Loucy (cell line): ENCODE data around the gene MMP21.
A peak's percentile ranks its signal among the peaks of the same experiment; 100 is the strongest.

Experiments
- H2AFZ ChIP-seq: fragments of 200-600 bp; sonication (generic); 2 replicates; pipeline ENCODE4 v1.6.0; 2016; ENCODE audit warnings: antibody characterized with exemption, mild to moderate bottlenecking, low read length, moderate library complexity
- H3F3A ChIP-seq: fragments of 200-600 bp; 2 replicates; pipeline ENCODE4 v1.6.0; 2016; ENCODE audit warnings: antibody characterized with exemption, low read depth, mild to moderate bottlenecking
- H3K27me3 ChIP-seq: fragments of 200-600 bp; sonication (generic); 2 replicates; pipeline ENCODE4 v1.6.1; 2014; ENCODE audit warnings: low read length, mild to moderate bottlenecking; ENCODE audit not compliant: insufficient read depth, poor library complexity, severe bottlenecking
- H3K36me3 ChIP-seq: fragments of 200-600 bp; sonication (generic); 2 replicates; pipeline ENCODE4 v1.6.1; 2016; ENCODE audit warnings: low read length; ENCODE audit not compliant: insufficient read depth
- H3K4me1 ChIP-seq: fragments of 200-600 bp; sonication (generic); 2 replicates; pipeline ENCODE4 v1.5.1; 2014; ENCODE audit warnings: low read length, mild to moderate bottlenecking; ENCODE audit not compliant: insufficient read depth, poor library complexity, severe bottlenecking
- H3K4me2 ChIP-seq: fragments of 200-600 bp; sonication (generic); 2 replicates; pipeline ENCODE4 v1.6.0; 2014; ENCODE audit warnings: antibody characterized with exemption, low read length, low read depth, mild to moderate bottlenecking; ENCODE audit not compliant: poor library complexity, severe bottlenecking
- H3K4me3 ChIP-seq: fragments of 200-600 bp; sonication (generic); 2 replicates; pipeline ENCODE4 v1.5.1; 2014; ENCODE audit warnings: low read length, mild to moderate bottlenecking, mixed read lengths; ENCODE audit not compliant: poor library complexity, severe bottlenecking
- H3K79me2 ChIP-seq: fragments of 200-600 bp; sonication (generic); 2 replicates; pipeline ENCODE4 v1.6.1; 2014; ENCODE audit warnings: low read length; ENCODE audit not compliant: insufficient read depth
- H3K9ac ChIP-seq: fragments of 200-600 bp; sonication (generic); 2 replicates; pipeline ENCODE4 v1.6.0; 2014; ENCODE audit warnings: mild to moderate bottlenecking, low read depth, low read length, moderate library complexity; ENCODE audit not compliant: poor library complexity, severe bottlenecking
- H3K9me2 ChIP-seq: fragments of 200-600 bp; sonication (generic); replicated peaks from 2 replicates; pipeline ENCODE4 v1.6.1; 2016; ENCODE audit warnings: low read depth, low read length, mixed read lengths
- H3K9me3 ChIP-seq: fragments of 200-600 bp; sonication (generic); 2 replicates; pipeline ENCODE4 v1.6.1; 2014; ENCODE audit warnings: mild to moderate bottlenecking, antibody characterized with exemption, low read length, low read depth; ENCODE audit not compliant: insufficient read depth
- H4K20me1 ChIP-seq: fragments of 200-600 bp; sonication (generic); 2 replicates; pipeline ENCODE4 v1.6.0; 2014; ENCODE audit warnings: antibody characterized with exemption, low read length, mild to moderate bottlenecking; ENCODE audit not compliant: insufficient read depth, poor library complexity, severe bottlenecking
- EZH2phosphoT487 ChIP-seq: fragments of 200-600 bp; IDR thresholded peaks from 2 replicates; pipeline ENCODE4 v1.6.1; 2018; ENCODE audit warnings: antibody characterized with exemption, mild to moderate bottlenecking, moderate library complexity, borderline replicate concordance
- TF ChIP-seq, protein P1 (sequence below): fragments of 200-600 bp; sonication (generic); conservative IDR thresholded peaks from 2 replicates; pipeline ENCODE4 v1.5.1; 2014; ENCODE audit warnings: mild to moderate bottlenecking, antibody characterized with exemption, low read length

Gene MMP21

DNA sequence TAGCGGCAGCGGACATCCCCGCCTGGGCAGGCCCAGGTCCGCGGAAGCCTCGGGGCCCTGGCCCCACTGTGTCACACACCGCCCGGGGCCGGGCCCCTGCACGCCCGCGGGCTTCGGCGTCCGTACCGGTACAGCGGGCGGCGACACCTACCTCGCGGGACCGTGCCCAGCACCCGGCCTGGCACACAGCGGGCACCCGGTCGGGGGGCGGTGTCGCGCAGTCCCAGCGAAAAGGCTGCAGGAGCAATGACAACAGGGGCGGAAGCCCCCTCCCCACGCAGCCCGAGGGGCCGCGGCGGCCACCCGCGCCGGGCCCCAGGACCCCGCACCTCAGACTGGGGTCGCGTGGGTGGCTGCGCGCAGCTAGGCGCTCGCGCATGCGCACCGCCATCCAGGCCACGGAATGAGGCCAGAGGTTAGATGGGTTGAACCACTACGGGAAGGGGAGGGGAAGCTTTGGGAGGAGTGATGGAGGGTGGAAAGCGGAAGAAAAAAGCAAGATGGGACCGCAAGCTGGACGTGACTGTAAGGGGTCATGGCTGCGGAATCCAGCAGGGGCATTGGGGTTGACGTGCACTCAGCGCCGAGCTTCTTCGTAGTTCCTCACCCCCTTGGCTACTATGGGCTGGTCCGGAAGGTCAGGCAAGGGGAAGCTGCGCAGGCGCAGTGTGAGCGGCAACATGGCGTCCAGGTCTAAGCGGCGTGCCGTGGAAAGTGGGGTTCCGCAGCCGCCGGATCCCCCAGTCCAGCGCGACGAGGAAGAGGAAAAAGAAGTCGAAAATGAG lies 47.4 kb upstream of the MMP21 start, which contains the start of the genes BCCIP and UROS:
Gene BCCIP, plus strand, starts transcription at position 669 of the 785 bp plus-strand sequence. Its CDS starts 12 bp downstream, at position 681.
Gene UROS, minus strand, starts transcription at position 381 of the 785 bp plus-strand sequence. CDS start 6,759 bp downstream, outside the sequence.
- Histone ChIP-seq H4K20me1 (peaks cover 40% of the 10 kb centered on the region), H3K27me3 (no peaks in the 10 kb centered on the region), H3K9ac (peak within 1 kb of the TSS; percentile 91), H3K36me3 (peaks cover 12% of the 10 kb centered on the region; the same call in 1 of the 2 replicates), H3K4me3 (peak within 1 kb of the TSS; percentile 96), H3K79me2 (peaks cover 59% of the 10 kb centered on the region), H3K9me3 (no peaks in the 10 kb centered on the region), H3K9me2 (no peaks in the 10 kb centered on the region), H3K4me1 (peaks cover 34% of the 10 kb centered on the region), H3F3A (no peaks in the 10 kb centered on the region), H3K4me2 (peak within 1 kb of the TSS; percentile 95), H2AFZ (peak within 1 kb of the TSS; percentile 99)
- TF ChIP-seq, protein P1, sequence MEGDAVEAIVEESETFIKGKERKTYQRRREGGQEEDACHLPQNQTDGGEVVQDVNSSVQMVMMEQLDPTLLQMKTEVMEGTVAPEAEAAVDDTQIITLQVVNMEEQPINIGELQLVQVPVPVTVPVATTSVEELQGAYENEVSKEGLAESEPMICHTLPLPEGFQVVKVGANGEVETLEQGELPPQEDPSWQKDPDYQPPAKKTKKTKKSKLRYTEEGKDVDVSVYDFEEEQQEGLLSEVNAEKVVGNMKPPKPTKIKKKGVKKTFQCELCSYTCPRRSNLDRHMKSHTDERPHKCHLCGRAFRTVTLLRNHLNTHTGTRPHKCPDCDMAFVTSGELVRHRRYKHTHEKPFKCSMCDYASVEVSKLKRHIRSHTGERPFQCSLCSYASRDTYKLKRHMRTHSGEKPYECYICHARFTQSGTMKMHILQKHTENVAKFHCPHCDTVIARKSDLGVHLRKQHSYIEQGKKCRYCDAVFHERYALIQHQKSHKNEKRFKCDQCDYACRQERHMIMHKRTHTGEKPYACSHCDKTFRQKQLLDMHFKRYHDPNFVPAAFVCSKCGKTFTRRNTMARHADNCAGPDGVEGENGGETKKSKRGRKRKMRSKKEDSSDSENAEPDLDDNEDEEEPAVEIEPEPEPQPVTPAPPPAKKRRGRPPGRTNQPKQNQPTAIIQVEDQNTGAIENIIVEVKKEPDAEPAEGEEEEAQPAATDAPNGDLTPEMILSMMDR: no peak
- TF ChIP-seq EZH2phosphoT487: no peak

DNA sequence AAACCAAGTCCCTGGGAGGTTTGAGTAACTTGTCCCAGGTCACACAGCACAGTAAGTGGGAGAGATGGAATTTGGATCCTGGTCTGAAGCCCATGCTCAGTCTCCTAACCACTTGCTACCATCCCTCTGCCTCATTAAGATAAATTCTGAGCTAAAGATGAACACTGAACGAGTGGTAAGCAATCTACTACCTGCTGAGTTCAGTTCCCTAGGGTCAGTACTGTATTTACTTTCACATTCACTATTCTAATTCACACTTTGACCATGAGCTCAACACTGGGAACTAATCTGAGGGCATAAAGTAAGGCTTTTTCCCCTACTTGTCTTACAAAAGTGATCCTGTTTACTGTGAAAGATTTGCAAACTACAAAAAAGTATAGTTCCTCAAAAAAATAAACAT lies 45.1 kb upstream of the MMP21 start:
- no peak overlapping the region for H3K4me3 ChIP-seq
- no peaks in the 10 kb centered on the region for H3K27me3 ChIP-seq
- no peaks in the 10 kb centered on the region for H3K36me3 ChIP-seq
- no peaks in the 10 kb centered on the region for H3K9me2 ChIP-seq
- peaks cover 28% of the 10 kb centered on the region for H3K4me1 ChIP-seq
- peaks cover 38% of the 10 kb centered on the region for H3K79me2 ChIP-seq
- no peak for TF ChIP-seq EZH2phosphoT487
- TF ChIP-seq, protein P1: no peak
- no peaks in the 10 kb centered on the region for H3F3A ChIP-seq
- peaks cover 22% of the 10 kb centered on the region for H4K20me1 ChIP-seq
- H2AFZ ChIP-seq: no peak overlapping the region
- H3K9me3 ChIP-seq: no peaks in the 10 kb centered on the region
- H3K4me2 ChIP-seq: peak overlapping the region; percentile 95
- no peak overlapping the region for H3K9ac ChIP-seq

DNA sequence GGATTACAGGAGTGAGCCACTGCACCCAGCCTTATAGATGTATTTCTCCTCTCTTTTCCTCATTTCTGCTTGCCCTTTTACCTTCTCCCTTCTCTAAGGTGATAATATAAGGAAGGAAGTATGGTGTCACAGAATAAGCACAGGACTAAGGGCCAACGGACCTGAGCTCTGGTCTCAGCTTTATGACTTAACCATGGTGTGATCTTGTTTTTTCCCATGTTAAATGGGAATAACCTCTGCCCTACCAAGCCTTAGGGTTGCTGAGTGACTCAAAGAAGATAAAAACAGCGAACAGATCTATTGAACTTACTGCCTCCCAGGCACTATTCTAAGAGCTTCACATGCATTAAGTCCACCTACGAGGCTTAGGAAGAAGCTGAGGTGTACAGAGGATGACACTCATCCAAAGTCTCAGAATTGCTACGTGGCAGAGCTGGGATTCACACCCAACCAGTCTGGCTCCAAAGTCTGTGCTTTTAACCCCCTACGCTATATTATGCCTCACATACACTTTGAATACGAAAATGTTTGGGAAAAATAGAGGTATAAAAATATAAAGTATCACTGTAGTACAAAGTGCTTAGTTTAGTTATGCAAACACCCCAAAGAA lies 41.8 kb upstream of the MMP21 start:
- H3K36me3 ChIP-seq: no peaks in the 10 kb centered on the region
- H4K20me1 ChIP-seq: no peaks in the 10 kb centered on the region
- H3K4me2 ChIP-seq: no peak overlapping the region
- H3K9me3 ChIP-seq: no peaks in the 10 kb centered on the region
- peaks cover 13% of the 10 kb centered on the region for H3K4me1 ChIP-seq
- no peaks in the 10 kb centered on the region for H3F3A ChIP-seq
- TF ChIP-seq, protein P1: no peak
- TF ChIP-seq EZH2phosphoT487: no peak
- H3K4me3 ChIP-seq: no peak overlapping the region
- H3K79me2 ChIP-seq: peaks cover 8% of the 10 kb centered on the region
- no peak overlapping the region for H3K9ac ChIP-seq
- no peaks in the 10 kb centered on the region for H3K9me2 ChIP-seq
- no peaks in the 10 kb centered on the region for H3K27me3 ChIP-seq
- H2AFZ ChIP-seq: no peak overlapping the region
